NCI-H1694 treated with DMSO at 0.1 percent for 48 hours (cell line): Measurements from ENCODE around the gene TBC1D3D.
"Not testable (repeated sequence)": the region's sequence is repeated elsewhere in the genome, so short reads cannot be mapped to it uniquely, and the experiment has no call there.

Experiments used
- DNase-seq: peaks from one replicate; lab custom pipeline; 2025; lab: John Stamatoyannopoulos, UW

The TBC1D3D gene

GRCh38 chr17:38003676-38004075 is at the start of gene TBC1D3D:
TSS of gene TBC1D3D (plus strand) at chr17:38003976. CDS start at chr17:38005561, 1,585 bp downstream.
- not testable (repeated sequence) for DNase-seq

GRCh38 chr17:37988960-37989359 is 14.8 kb upstream of the TBC1D3D start, which contains the start of gene TBC1D3L:
TSS of gene TBC1D3L (minus strand) at chr17:37989060. CDS start at chr17:37987520, 1,540 bp downstream.
- not testable (repeated sequence) for DNase-seq
